ENCODE data around the gene PLA2G2C.

PLA2G2C gene

GRCh38 chr1:20180844-20181207, 5.5 kb downstream of the PLA2G2C start:
- TF ChIP-seq EZH2 (IDR thresholded peaks at IDR 0.05; ENCODE audit: borderline replicate concordance, low read length), result no peak
- no peak for TF ChIP-seq CTCF (IDR thresholded peaks at IDR 0.05; ENCODE audit: low read length)
- Histone ChIP-seq H3F3A (ENCODE audit: insufficient read depth, low read length) (no peaks in the 10 kb centered on the region), H2AFZ (ENCODE audit: low read length) (no peak overlapping the region), H4K20me1 (ENCODE audit: insufficient read depth, low read length) (no peaks in the 10 kb centered on the region), H3K4me1 (ENCODE audit: insufficient read depth, low read length, severe bottlenecking) (no peaks in the 10 kb centered on the region), H3K4me3 (ENCODE audit: low read depth, low read length, poor library complexity, severe bottlenecking) (no peak overlapping the region), H3K9ac (ENCODE audit: low read length) (no peak overlapping the region), H3K9me2 (ENCODE audit: low read depth, low read length) (no peaks in the 10 kb centered on the region), H3K9me3 (ENCODE audit: low read length) (no peaks in the 10 kb centered on the region), H3K79me2 (ENCODE audit: insufficient read depth, low read length) (no peaks in the 10 kb centered on the region), H3K36me3 (ENCODE audit: insufficient read depth, low read length) (no peaks in the 10 kb centered on the region), H3K27ac (ENCODE audit: low read depth, low read length, poor library complexity, severe bottlenecking) (no peak overlapping the region), H3K27me3 (ENCODE audit: insufficient read depth, low read length) (peaks cover 8% of the 10 kb centered on the region; the same call in 1 of the 2 replicates), H3K4me2 (ENCODE audit: low read length) (no peak overlapping the region)

- Histone ChIP-seq H3K79me2 (ENCODE audit: insufficient read depth, low read length) (no peaks in the 10 kb centered on the region), H3K27ac (ENCODE audit: low read depth, low read length, poor library complexity, severe bottlenecking) (no peak overlapping the region), H3K4me1 (ENCODE audit: insufficient read depth, low read length, severe bottlenecking) (no peaks in the 10 kb centered on the region), H3K9ac (ENCODE audit: low read length) (no peak overlapping the region), H2AFZ (ENCODE audit: low read length) (no peak overlapping the region), H3F3A (ENCODE audit: insufficient read depth, low read length) (no peaks in the 10 kb centered on the region), H3K4me3 (ENCODE audit: low read depth, low read length, poor library complexity, severe bottlenecking) (no peak overlapping the region), H3K36me3 (ENCODE audit: insufficient read depth, low read length) (no peaks in the 10 kb centered on the region), H3K9me2 (ENCODE audit: low read depth, low read length) (no peaks in the 10 kb centered on the region), H3K4me2 (ENCODE audit: low read length) (no peak overlapping the region), H3K27me3 (ENCODE audit: insufficient read depth, low read length) (peaks cover 8% of the 10 kb centered on the region; the same call in 1 of the 2 replicates), H3K9me3 (ENCODE audit: low read length) (no peaks in the 10 kb centered on the region), H4K20me1 (ENCODE audit: insufficient read depth, low read length) (no peaks in the 10 kb centered on the region)
- no peak for TF ChIP-seq EZH2 (IDR thresholded peaks at IDR 0.05; ENCODE audit: borderline replicate concordance, low read length)
- TF ChIP-seq CTCF (IDR thresholded peaks at IDR 0.05; ENCODE audit: low read length), result no peak
Observed at GRCh38 chr1:20180129-20180843, 6.0 kb downstream of the PLA2G2C start.

- Histone ChIP-seq H3K9me2 (ENCODE audit: low read depth, low read length) (no peaks in the 10 kb centered on the region), H3K4me1 (ENCODE audit: insufficient read depth, low read length, severe bottlenecking) (no peaks in the 10 kb centered on the region), H3K4me2 (ENCODE audit: low read length) (no peak overlapping the region), H3K9me3 (ENCODE audit: low read length) (no peaks in the 10 kb centered on the region), H3K4me3 (ENCODE audit: low read depth, low read length, poor library complexity, severe bottlenecking) (no peak overlapping the region), H2AFZ (ENCODE audit: low read length) (no peak overlapping the region), H3K27ac (ENCODE audit: low read depth, low read length, poor library complexity, severe bottlenecking) (no peak overlapping the region), H3K9ac (ENCODE audit: low read length) (no peak overlapping the region), H3K79me2 (ENCODE audit: insufficient read depth, low read length) (no peaks in the 10 kb centered on the region), H3F3A (ENCODE audit: insufficient read depth, low read length) (no peaks in the 10 kb centered on the region), H4K20me1 (ENCODE audit: insufficient read depth, low read length) (no peaks in the 10 kb centered on the region), H3K27me3 (ENCODE audit: insufficient read depth, low read length) (peaks cover 8% of the 10 kb centered on the region; the same call in 1 of the 2 replicates), H3K36me3 (ENCODE audit: insufficient read depth, low read length) (no peaks in the 10 kb centered on the region)
- TF ChIP-seq EZH2 (IDR thresholded peaks at IDR 0.05; ENCODE audit: borderline replicate concordance, low read length) (no peak), CTCF (IDR thresholded peaks at IDR 0.05; ENCODE audit: low read length) (no peak)
Observed at GRCh38 chr1:20179371-20180128, 6.8 kb downstream of the PLA2G2C start.
